Adrenal gland (tissue), 12 donors: ENCODE measurements around the gene BBX. TPM values are rescaled to one million over a fixed set of nuclear protein-coding genes. Genes with fewer than 3 reads are reported as not detected.

Source experiments
- DNase-seq, 7 donors: peaks; one replicate each; pipeline ENCODE4 v3.0.0-alpha.2; 2019 to 2020
- H3K27ac ChIP-seq, 5 donors: fragments of 200-600 bp; sonication (generic) in 4 of 5; 1 replicate in 3 of 5; 2 replicates in 2 of 5; pipeline versions ENCODE4 v1.5.1 to v1.8.0; 2016 to 2020; ENCODE audit warnings: mild to moderate bottlenecking in 1 of 5
- H3K27me3 ChIP-seq: fragments of 200-600 bp; 2 replicates; pipeline ENCODE4 v1.8.0; 2021
- H3K36me3 ChIP-seq, 2 donors: fragments of 200-600 bp; replicated peaks in 1 of 2; 1 replicate in 1 of 2; 2 replicates in 1 of 2; pipeline versions ENCODE4 v1.5.1 to v1.8.0; 2018 to 2022
- H3K4me1 ChIP-seq, 2 donors: fragments of 200-600 bp; replicated peaks in 1 of 2; 1 replicate in 1 of 2; 2 replicates in 1 of 2; pipeline versions ENCODE4 v1.5.1 to v1.8.0; 2018 to 2021
- H3K4me3 ChIP-seq, 4 donors: fragments of 200-600 bp; sonication (generic) in 3 of 4; one replicate each; pipeline ENCODE4 v1.5.1; 2016 to 2018
- H3K9me3 ChIP-seq, 3 donors: fragments of 200-600 bp; sonication (generic) in 1 of 3; replicated peaks in 1 of 3; 1 replicate in 2 of 3; 2 replicates in 1 of 3; pipeline versions ENCODE4 v1.5.1 to v1.8.0; 2016 to 2021
- CTCF ChIP-seq, 6 experiments: fragments of 450-650 bp in 4 of 6; fragments of 200-600 bp in 2 of 6; sonication (generic) in 1 of 6; IDR thresholded peaks; 1 replicate in 5 of 6; 2 replicates in 1 of 6; pipeline versions ENCODE4 v1.5.1 to v1.8.0; 2016 to 2021; ENCODE audit warnings: antibody characterized with exemption in 6 of 6, mild to moderate bottlenecking in 2 of 6, moderate library complexity in 1 of 6
- POLR2A ChIP-seq, 2 donors: fragments of 450-650 bp; IDR thresholded peaks; one replicate each; pipeline ENCODE4 v1.6.1; 2017; ENCODE audit warnings: antibody characterized with exemption in 2 of 2, mild to moderate bottlenecking in 2 of 2, moderate library complexity in 1 of 2
- WGBS, 4 donors: extraction: QIAGEN DNeasy Blood & Tissue Kit in 2 of 4; methylation state at CpG; one replicate each; pipeline versions ENCODE4 v1.1.5 to v1.1.7; 2013 to 2017; 5-methylcytosine and 5-hydroxymethylcytosine counted together
- intact Hi-C, 2 donors: fragments of 100-400 bp; cut with DNase I; formaldehyde crosslinking; loops; one replicate each; pipeline versions ENCODE4 v1.14.1 to v1.15.0; 2022 to 2023
- polyA plus RNA-seq, 3 donors: library from polyadenylated mRNA; stranded (reverse); fragments of 200-250 nt in 2 of 3; fragments of 350-450 nt in 1 of 3; fragmentation: Illumina TruSeq in 1 of 3; extraction: RNeasy Lipid Tissue Mini Kit (QIAGEN cat#74804) in 1 of 3; gene quantifications; one replicate each; pipeline ENCODE4 v1.2.3, GENCODE V29; 2013 to 2014
- total RNA-seq, 9 donors: library from RNA; depleted of rRNA in 4 of 9; stranded (reverse); fragments of >200 nt in 4 of 9; fragments of 120-200 nt in 1 of 9; fragmentation: NEBNext Ultra II Directional in 1 of 9; extraction: Animal tissue kit (Norgen Biotek cat#: 25700) in 1 of 9; gene quantifications; one replicate each; pipeline versions ENCODE4 v1.1.0 to v1.2.4, GENCODE V29; 2013 to 2023
- donor health status: healthy with polysubstance abuse.
- donor health status: Bipolar disorder and iron deficiency.
- donor health status: DM: yes; HTN: yes; CAD: no.
- donor health status: DM: no; HTN: no; CAD: no.
- donor health status: DM: no; HTN: no; CAD: no.
- donor health status: DM: yes; HTN: yes; CAD: no.

BBX gene
- total and polyA plus RNA-seq, 12 donors, result 12.8 to 208 (median 116) TPM

- no peaks in the 10 kb centered on the region for H3K27me3 ChIP-seq
- H3K4me1 ChIP-seq, result peaks cover 16 to 32% of the 10 kb centered on the region in 2 donors
- H3K36me3 ChIP-seq, result no peaks in the 10 kb centered on the region
- peak overlapping the region in 4 of 5 donors; percentile 8 to 49 (median 30) for H3K27ac ChIP-seq
- peak overlapping the region in 1 of 4 donors; percentile 30 for H3K4me3 ChIP-seq
- no peaks in the 10 kb centered on the region for H3K9me3 ChIP-seq
- TF ChIP-seq POLR2A (IDR thresholded peaks at IDR 0.05) (no peak), CTCF (IDR thresholded peaks at IDR 0.05) (no peak)
- intact Hi-C loops, result no loop called here
- WGBS, 4 donors, result 6 to 14% (median 13%) methylated on average over 3 of the region's 3 CpGs
- DNase-seq, result no peak
Measured at GRCh38 chr3:107599772-107600145, 77.0 kb downstream of the BBX start.

- no peaks in the 10 kb centered on the region for H3K9me3 ChIP-seq
- H3K36me3 ChIP-seq, result no peaks in the 10 kb centered on the region
- no peak overlapping the region for H3K27ac ChIP-seq
- 76 to 100% (median 89%) methylated on average over 1 of the region's 1 CpG for WGBS, 4 donors
- no peaks in the 10 kb centered on the region for H3K27me3 ChIP-seq
- no peak overlapping the region for H3K4me3 ChIP-seq
- TF ChIP-seq CTCF (IDR thresholded peaks at IDR 0.05), result no peak
- no peak for TF ChIP-seq POLR2A (IDR thresholded peaks at IDR 0.05)
- no peak for DNase-seq
- intact Hi-C loops, result no loop called here
- peaks cover 16 to 38% of the 10 kb centered on the region in 2 donors for H3K4me1 ChIP-seq
Measured at GRCh38 chr3:107600780-107601179, 78.0 kb downstream of the BBX start.

- Histone ChIP-seq H3K4me1 (peaks cover 14 to 28% of the 10 kb centered on the region in 2 donors), H3K9me3 (no peaks in the 10 kb centered on the region), H3K36me3 (no peaks in the 10 kb centered on the region), H3K4me3 (no peak overlapping the region), H3K27ac (peak overlapping the region in 2 of 5 donors; percentile 5 to 20), H3K27me3 (no peaks in the 10 kb centered on the region)
- DNase-seq, result peak in 2 of 7 donors; percentile 15 to 21
- TF ChIP-seq POLR2A (IDR thresholded peaks at IDR 0.05), result no peak
- TF ChIP-seq CTCF (IDR thresholded peaks at IDR 0.05), result no peak
- intact Hi-C loops, result no loop called here
- WGBS, 4 donors, result 81 to 89% (median 83%) methylated on average over 7 of the region's 7 CpGs
Measured at GRCh38 chr3:107604057-107604822, 81.5 kb downstream of the BBX start.

GRCh38 chr3:107611775-107612469 lies 89.2 kb downstream of the BBX start:
- Histone ChIP-seq H3K4me1 (no peaks in the 10 kb centered on the region), H3K4me3 (no peak overlapping the region), H3K27me3 (no peaks in the 10 kb centered on the region), H3K9me3 (peaks cover 0 to 4% (median 0%) of the 10 kb centered on the region in 3 donors), H3K27ac (no peak overlapping the region), H3K36me3 (no peaks in the 10 kb centered on the region)
- no peak for DNase-seq
- TF ChIP-seq CTCF (IDR thresholded peaks at IDR 0.05) (no peak), POLR2A (IDR thresholded peaks at IDR 0.05) (no peak)
- 85 to 91% (median 88%) methylated on average over 1 of the region's 1 CpG for whole genome bisulfite sequencing, 4 donors
- intact Hi-C loops, result no loop called here
